Adipocyte (in vitro differentiated cells): Measurements from ENCODE around the gene TMEM183A.
A peak's percentile ranks its signal among the peaks of the same experiment; 100 is the strongest.

ENCODE experiments used
- DNase-seq: peaks from one replicate; pipeline ENCODE4 v3.0.0-alpha.2; 2015; ENCODE audit warnings: low read depth
- H3K27me3 ChIP-seq: replicated peaks from 2 replicates; pipeline ENCODE4 v1.7.0; 2013; ENCODE audit warnings: mild to moderate bottlenecking, low read length, moderate library complexity; ENCODE audit not compliant: control insufficient read depth, insufficient read depth
- H3K36me3 ChIP-seq: 2 replicates; pipeline ENCODE4 v1.7.0; 2013; ENCODE audit warnings: low read length, mild to moderate bottlenecking, moderate library complexity; ENCODE audit not compliant: control insufficient read depth, insufficient read depth, severe bottlenecking
- H3K4me1 ChIP-seq: 2 replicates; pipeline ENCODE4 v1.7.0; 2013; ENCODE audit warnings: mild to moderate bottlenecking, low read length, moderate library complexity; ENCODE audit not compliant: control insufficient read depth, insufficient read depth
- H3K4me3 ChIP-seq: 2 replicates; pipeline ENCODE4 v1.7.0; 2013; ENCODE audit warnings: mild to moderate bottlenecking, low read length, moderate library complexity
- H3K9ac ChIP-seq: 2 replicates; pipeline ENCODE4 v1.7.0; 2013; ENCODE audit warnings: mild to moderate bottlenecking, low read length, moderate library complexity
- H3K9me3 ChIP-seq: 2 replicates; pipeline ENCODE4 v1.7.0; 2013; ENCODE audit warnings: mild to moderate bottlenecking, low read length, moderate library complexity; ENCODE audit not compliant: control insufficient read depth

Gene TMEM183A

DNA sequence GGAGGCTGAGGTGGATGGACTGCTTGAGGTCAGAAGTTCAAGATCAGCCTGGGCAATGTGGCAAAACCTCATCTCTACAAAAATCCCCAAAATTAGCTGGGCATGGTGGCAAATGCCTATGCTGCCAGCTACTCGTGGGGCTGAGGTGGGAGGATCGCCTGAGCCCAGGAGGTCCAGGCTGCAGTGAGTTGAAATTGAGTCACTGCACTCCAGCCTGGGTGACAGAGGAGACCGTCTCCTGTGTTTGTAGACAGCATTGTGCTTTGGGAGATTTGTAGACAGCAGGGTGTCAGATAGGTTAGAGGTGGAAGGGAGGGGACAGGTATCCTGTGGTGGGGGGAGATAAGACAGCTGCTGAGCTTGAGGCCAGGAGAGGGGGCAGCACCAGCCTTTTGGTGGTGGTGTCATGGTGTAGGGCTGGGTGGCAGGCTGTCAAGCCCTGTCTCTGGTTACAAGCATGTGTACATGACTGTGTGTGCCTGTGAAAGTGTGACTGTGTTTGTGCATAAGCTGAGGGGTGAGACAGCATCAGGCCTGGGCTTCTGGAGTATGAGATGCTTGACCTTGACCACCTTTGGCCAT, 34.3 kb downstream of the TMEM183A start:
- Histone ChIP-seq H3K4me1 (peaks cover 18% of the 10 kb centered on the region), H3K27me3 (no peaks in the 10 kb centered on the region), H3K4me3 (no peak overlapping the region), H3K36me3 (no peaks in the 10 kb centered on the region), H3K9me3 (no peaks in the 10 kb centered on the region), H3K9ac (no peak overlapping the region)
- no peak for DNase-seq

DNA sequence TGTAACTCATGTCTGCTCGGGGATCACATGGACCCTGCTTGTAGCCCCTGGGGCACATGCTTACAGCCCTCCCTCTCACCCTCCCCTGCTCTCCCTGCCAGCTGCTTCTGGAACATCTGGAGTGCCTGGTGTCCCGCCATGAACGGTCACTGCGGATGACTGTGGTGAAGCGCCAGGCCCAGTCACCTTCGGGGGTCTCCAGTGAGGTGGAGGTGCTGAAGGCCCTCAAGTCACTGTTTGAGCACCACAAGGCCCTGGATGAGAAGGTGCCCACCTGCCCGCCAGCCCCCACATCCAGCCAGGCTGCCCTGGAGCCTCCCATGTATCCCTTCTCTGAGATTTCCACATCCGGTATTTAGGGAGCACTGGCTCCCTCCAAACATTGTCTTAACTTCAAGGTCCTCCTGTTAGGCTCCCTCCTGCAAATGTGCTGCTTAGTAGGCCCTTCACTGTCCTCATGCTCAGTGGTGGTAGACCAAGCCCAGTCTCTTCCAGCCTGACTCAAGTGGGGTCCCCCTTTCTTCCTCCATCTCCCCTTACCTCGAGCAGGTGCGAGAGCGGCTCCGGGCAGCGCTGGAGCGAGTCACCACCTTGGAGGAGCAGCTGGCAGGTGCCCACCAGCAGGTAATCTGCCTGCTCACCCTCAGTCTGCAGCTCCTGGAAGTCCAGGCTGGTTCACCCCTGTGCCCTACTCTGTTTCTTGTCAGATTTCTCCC, 36.8 kb downstream of the TMEM183A start:
- Histone ChIP-seq H3K4me1 (peaks cover 21% of the 10 kb centered on the region), H3K27me3 (no peaks in the 10 kb centered on the region), H3K9me3 (no peaks in the 10 kb centered on the region), H3K36me3 (no peaks in the 10 kb centered on the region), H3K9ac (no peak overlapping the region), H3K4me3 (no peak overlapping the region)
- DNase-seq: no peak

DNA sequence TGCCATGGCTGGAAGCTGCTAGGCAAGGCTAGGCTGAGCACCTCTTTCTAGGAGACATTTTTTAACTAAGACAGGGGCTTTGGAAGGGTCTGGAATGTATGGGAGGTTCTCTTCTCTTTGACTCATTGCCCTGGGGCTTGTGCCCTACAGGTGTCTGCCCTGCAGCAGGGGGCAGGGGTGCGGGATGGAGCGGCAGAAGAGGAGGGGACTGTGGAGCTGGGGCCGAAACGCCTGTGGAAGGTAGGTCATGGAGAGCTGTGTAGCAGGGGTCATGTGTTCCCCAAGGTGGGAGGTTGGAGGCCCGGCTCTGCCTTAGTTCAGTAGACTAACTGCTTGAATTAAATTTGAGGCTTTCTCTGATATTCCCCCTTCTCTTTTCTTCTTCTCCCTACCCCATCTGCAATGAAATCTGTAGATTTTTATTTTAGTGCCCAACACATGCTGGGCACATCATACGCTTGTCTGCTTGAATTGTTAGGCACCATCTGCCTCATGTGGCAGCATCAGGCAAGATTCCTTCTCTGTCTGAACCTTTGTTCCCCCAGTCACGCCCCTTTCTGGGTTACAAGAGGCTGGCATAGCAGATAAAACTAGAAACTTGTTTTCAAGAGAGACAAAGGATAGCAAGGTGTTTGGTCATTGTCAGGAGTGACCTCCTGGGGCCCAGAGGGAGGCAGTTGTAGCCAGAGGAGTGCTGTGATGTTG, 37.5 kb downstream of the TMEM183A start:
- Histone ChIP-seq H3K4me3 (no peak overlapping the region), H3K9ac (no peak overlapping the region), H3K27me3 (no peaks in the 10 kb centered on the region), H3K4me1 (peaks cover 21% of the 10 kb centered on the region), H3K36me3 (no peaks in the 10 kb centered on the region), H3K9me3 (no peaks in the 10 kb centered on the region)
- no peak for DNase-seq

DNA sequence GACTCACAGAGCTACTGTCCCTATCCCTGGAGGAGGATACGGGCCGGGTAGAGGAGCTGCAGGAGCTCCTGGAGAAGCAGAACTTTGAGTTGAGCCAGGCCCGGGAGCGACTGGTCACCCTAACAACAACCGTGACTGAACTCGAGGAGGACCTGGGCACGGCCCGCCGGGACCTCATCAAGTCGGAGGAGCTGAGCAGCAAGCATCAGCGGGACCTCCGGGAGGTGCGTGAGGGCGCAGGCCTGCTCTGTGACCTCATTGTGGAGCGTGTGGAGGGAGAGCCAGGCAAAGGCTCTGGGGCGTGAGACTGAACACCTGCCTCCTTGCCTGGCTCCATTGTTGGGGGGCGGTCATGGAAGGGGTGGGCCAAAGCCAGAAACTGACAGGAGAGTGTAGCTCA, 38.2 kb downstream of the TMEM183A start:
- Histone ChIP-seq H3K27me3 (no peaks in the 10 kb centered on the region), H3K9ac (no peak overlapping the region), H3K4me1 (peaks cover 21% of the 10 kb centered on the region), H3K4me3 (no peak overlapping the region), H3K9me3 (no peaks in the 10 kb centered on the region), H3K36me3 (no peaks in the 10 kb centered on the region)
- DNase-seq: no peak

DNA sequence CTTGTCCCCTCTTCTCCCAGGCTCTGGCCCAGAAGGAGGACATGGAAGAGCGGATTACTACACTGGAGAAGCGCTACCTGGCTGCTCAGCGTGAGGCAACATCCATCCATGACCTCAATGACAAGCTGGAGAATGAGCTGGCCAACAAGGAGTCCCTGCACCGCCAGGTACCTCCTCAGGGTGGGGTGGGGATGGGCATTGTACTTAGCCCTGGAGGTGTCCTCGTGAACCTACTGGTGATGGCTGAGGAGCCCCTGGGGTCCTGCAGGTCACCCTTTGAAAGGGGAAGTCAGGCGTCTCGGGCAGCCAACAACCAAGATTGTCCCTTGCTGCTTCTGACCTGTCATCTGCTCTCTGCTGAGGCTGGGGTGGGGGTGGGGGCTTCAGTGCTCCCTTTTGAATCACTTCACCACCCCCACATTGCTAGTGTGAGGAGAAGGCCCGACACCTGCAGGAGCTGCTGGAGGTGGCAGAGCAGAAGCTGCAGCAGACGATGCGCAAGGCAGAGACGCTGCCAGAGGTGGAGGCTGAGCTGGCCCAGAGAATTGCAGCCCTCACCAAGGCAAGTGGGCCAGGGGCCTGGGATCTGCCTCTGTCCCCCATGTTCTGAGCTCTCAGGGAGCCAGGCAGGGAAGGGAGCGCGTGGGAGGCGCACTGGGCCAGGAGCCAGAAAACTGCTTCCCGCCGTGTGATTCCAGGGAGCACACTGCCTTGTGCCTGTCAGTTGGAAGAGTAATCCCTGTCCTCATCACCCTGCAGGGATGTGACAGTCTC, 38.8 kb downstream of the TMEM183A start:
- no peaks in the 10 kb centered on the region for H3K9me3 ChIP-seq
- H3K4me1 ChIP-seq: peaks cover 21% of the 10 kb centered on the region
- no peaks in the 10 kb centered on the region for H3K36me3 ChIP-seq
- no peaks in the 10 kb centered on the region for H3K27me3 ChIP-seq
- DNase-seq: no peak
- no peak overlapping the region for H3K9ac ChIP-seq
- H3K4me3 ChIP-seq: no peak overlapping the region

DNA sequence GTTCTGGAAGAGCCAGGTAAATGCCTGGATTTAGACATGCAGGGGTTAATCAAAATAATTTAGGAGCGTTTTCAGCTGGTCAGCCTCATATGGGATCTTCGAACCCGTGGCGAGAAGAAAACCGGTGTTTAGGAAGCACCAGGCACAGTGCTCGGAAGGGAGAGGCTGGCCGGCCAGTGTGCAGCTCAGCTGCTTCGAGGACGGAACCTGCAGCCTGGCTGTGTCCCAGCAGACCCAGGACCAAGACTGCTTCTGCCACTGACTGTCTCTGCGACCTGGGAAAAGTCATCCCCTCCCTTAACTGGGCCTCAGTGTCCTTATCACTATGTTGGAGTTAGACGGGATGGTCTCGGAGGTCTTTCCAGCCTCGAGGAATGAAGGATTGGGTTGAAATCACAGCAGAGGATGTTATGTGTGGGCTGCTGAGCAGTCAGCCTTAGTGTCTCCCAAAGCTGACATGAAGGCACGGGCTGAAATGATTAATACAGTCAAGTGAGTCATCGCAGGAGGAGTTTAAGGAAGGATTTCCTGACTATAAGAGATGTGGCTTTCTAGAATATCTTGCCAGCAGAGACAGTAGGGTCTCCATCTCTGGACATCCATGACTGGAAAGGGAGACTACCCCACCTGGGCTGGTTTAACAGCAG, 39.9 kb downstream of the TMEM183A start:
- H3K4me1 ChIP-seq: peaks cover 17% of the 10 kb centered on the region
- peak overlapping the region; percentile 50 for H3K4me3 ChIP-seq
- DNase-seq: peak; percentile 78
- H3K27me3 ChIP-seq: peaks cover 4% of the 10 kb centered on the region
- H3K36me3 ChIP-seq: no peaks in the 10 kb centered on the region
- H3K9ac ChIP-seq: peak overlapping the region; percentile 1
- H3K9me3 ChIP-seq: no peaks in the 10 kb centered on the region

DNA sequence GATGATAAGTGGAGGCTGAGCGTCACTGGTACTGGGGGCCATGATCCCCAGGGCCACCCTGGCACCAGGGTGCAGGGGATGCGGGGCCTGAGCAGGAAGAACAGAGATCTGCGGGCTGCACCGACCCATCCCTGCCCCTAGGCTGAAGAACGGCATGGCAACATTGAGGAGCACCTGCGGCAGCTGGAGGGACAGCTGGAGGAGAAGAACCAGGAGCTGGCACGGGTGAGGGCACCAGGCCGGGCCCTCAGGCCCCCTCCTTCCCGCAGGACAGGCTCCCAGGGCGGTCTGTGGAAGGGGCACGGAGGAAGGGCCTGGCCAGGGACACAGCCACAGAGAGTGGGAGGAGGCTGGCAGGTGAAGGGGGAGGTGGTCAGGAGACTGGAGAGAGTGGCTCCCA, 40.9 kb downstream of the TMEM183A start:
- peaks cover 17% of the 10 kb centered on the region for H3K4me1 ChIP-seq
- H3K27me3 ChIP-seq: peaks cover 4% of the 10 kb centered on the region
- DNase-seq: no peak
- H3K36me3 ChIP-seq: no peaks in the 10 kb centered on the region
- no peaks in the 10 kb centered on the region for H3K9me3 ChIP-seq
- H3K9ac ChIP-seq: no peak overlapping the region
- no peak overlapping the region for H3K4me3 ChIP-seq

DNA sequence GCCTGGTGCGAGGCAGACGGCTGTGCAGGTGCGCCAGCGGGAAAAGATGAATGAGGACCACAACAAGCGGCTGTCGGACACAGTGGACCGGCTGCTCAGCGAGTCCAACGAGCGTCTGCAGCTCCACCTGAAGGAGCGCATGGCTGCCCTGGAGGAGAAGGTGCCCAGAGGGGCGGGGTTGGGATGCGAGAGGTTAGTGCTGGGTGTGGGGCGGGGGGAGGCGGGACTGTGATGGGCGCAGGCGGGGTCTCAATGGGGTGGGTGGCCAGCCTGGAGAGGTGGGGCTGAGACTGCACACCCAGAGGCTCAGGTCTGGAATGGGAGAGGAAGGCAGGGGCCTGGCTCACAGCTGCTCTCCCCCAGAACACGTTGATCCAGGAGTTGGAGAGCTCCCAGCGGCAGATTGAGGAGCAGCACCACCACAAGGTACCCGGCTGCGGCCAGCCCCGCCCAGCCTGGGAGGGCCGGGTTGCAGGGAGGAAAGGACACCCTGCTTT, 41.4 kb downstream of the TMEM183A start:
- Histone ChIP-seq H3K9me3 (no peaks in the 10 kb centered on the region), H3K4me1 (peaks cover 17% of the 10 kb centered on the region), H3K4me3 (no peak overlapping the region), H3K36me3 (no peaks in the 10 kb centered on the region), H3K9ac (no peak overlapping the region), H3K27me3 (peaks cover 4% of the 10 kb centered on the region)
- no peak for DNase-seq

DNA sequence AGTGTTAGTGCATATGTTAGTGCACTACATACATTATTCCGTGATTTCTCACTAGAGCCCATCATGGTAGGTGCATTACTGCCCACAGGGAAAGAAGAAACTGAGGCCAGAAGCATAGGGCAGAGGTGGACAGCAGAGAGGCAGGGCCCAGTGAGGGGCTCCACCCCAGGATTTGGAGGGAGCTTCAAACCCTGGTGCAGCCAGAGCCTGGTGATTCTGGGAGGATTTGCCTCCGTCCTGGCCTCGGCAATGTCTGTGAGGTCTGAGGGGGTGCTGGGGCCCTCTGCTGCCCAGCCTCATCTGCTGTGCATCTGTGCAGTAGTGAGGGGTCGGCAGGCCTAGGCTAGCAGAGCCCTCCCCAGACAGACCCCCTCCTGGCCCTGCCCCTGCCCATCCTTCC, 41.9 kb downstream of the TMEM183A start:
- Histone ChIP-seq H3K4me1 (peaks cover 17% of the 10 kb centered on the region), H3K27me3 (peaks cover 4% of the 10 kb centered on the region), H3K9me3 (no peaks in the 10 kb centered on the region), H3K4me3 (no peak overlapping the region), H3K9ac (no peak overlapping the region), H3K36me3 (no peaks in the 10 kb centered on the region)
- no peak for DNase-seq

DNA sequence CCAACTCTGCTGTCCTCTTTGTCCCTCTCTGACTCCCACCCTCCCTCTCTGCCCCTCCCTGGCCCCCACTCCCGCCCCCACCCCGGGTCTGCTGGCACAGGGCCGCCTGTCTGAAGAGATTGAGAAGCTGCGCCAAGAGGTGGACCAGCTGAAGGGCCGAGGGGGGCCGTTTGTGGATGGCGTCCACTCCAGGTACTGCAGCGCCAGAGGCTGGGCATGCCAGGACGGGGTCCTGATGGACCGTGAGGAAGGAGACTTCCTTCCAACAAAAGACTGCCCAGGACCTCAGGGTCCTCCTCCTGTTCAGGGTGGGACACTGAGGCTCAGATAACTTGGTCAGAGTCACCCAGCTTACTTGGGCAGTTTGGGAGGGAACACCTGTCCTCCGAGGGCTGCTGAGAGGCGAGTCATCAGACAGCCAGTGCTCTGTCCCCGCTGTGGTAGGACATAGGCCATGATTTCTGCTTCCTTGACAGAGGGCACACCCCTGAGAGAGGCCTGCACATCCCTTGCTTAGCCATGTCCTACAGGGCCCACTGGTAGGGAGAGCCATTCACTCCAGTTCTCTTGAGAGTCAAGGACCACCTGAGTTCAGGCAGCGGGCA, 42.5 kb downstream of the TMEM183A start:
- no peaks in the 10 kb centered on the region for H3K36me3 ChIP-seq
- DNase-seq: no peak
- H3K27me3 ChIP-seq: peaks cover 4% of the 10 kb centered on the region
- H3K4me1 ChIP-seq: peaks cover 17% of the 10 kb centered on the region
- no peaks in the 10 kb centered on the region for H3K9me3 ChIP-seq
- H3K9ac ChIP-seq: no peak overlapping the region
- H3K4me3 ChIP-seq: no peak overlapping the region
